Measurements from ENCODE around the gene ZCCHC14.

The ZCCHC14 gene

GRCh38 chr16:87432330-87432915, 60.4 kb downstream of the ZCCHC14 start:
- no peak for DNase-seq (ENCODE audit: low read depth in 2 of 2)

DNA sequence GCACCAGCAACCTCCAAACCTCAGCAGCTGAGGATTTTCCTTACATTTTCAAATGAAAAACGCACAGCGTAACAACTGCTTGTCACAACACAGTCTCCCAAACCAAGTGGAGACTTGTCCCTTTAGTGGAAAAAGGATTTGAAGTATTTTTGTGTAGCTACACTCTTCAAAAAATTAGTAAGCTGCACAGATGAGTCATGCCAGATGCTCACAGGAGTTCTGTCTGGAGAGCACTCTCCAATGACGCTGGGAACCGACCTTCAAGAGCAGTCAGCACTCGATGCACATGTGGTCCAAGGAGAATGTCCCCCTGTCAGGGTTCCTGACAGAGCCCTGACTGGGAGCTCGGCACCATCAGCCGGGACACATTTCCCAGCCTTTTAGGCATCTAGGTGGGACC, 60.9 kb downstream of the ZCCHC14 start:
- no peak for DNase-seq (ENCODE audit: low read depth in 2 of 2)

- DNase-seq (ENCODE audit: low read depth in 2 of 2), result no peak
Measured at GRCh38 chr16:87426423-87427215, 66.2 kb downstream of the ZCCHC14 start.

GRCh38 chr16:87425941-87426340, 66.9 kb downstream of the ZCCHC14 start:
- DNase-seq (ENCODE audit: low read depth in 2 of 2), result no peak

DNA sequence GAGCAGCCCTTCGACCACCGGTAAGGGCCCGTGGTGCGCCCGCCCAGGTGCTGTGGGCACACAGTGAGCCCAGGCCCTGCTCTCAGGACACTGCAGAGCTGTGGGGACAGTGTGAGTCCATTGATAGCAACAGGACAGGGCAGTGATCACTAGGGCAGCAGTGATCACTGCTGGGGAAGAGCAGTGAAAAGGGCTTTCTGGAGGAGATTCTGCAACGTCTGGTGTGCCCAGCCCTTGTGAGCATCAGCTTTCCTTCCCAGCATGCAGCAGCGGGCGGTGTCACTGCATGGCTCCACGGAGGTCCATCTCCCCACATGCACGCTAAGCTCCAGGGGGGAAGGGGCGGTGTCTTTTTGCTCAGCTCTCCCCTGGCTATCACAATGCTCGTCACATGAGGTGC, 68.6 kb downstream of the ZCCHC14 start:
- no peak for DNase-seq (ENCODE audit: low read depth in 2 of 2)

DNA sequence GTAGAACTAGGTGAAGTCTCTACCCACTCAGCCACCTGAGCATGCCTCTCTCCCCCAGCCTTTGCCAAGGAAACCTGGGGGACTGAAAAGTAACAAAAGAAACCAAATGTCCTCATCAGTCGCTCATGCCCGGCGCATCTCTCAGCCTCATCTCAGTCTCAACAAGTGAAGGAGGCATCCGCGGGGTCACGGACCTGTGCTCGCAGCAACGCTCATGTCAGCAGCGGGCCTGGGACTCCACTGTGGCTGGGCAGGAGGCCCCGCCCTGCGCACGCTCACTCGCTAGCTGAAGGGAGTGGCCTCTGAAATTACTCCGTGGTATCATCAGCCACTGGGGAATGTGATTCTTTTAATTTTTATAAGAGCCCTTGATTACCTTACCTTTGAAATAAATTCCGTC, 69.4 kb downstream of the ZCCHC14 start:
- DNase-seq (ENCODE audit: low read depth in 2 of 2), result no peak

DNA sequence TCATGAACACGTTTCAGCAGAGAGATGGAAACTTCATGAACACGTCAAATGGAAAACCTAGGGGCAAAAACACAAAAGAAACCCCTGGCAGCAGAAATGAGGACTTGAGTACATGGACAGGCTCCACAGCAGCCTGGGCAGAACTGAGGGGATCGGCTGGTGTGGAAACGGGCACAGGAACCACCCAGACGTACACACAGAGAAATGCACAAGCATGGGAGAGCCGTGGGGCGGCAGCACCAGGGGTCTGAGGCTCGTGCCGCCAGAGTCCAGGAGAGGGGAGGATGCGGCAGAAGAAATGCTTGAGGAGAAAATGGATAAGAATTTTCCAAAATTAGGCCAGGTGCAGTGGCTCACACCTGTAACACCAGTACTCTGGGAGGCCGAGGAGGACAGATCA, 70.7 kb downstream of the ZCCHC14 start:
- no peak for DNase-seq (ENCODE audit: low read depth in 2 of 2)

- DNase-seq (ENCODE audit: low read depth in 2 of 2), result no peak
Measured at GRCh38 chr16:87421003-87421912, 71.6 kb downstream of the ZCCHC14 start.

- no peak for DNase-seq (ENCODE audit: low read depth in 2 of 2)
Measured at GRCh38 chr16:87420026-87421002, 72.5 kb downstream of the ZCCHC14 start.

DNA sequence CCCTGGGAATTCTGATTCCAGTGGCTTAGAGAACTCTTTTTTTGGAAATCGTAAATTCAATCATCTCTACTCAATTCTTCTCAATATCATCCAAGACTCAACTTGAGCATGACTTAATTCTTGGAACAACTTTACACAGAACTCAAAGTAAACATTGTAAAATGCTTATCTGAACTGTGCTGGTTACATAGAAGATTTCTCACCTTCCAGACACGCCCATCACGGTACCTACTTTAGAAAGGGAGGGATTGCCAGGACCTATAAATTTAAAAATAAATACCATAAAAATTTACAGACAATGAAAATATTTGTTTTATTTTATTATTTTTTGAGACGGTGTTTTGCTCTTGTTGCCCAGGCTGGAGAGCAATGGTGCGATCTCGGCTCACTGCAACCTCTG, 74.2 kb downstream of the ZCCHC14 start:
- DNase-seq (ENCODE audit: low read depth in 2 of 2), result no peak

GRCh38 chr16:87418216-87418615, 74.6 kb downstream of the ZCCHC14 start:
- no peak for DNase-seq (ENCODE audit: low read depth in 2 of 2)

DNA sequence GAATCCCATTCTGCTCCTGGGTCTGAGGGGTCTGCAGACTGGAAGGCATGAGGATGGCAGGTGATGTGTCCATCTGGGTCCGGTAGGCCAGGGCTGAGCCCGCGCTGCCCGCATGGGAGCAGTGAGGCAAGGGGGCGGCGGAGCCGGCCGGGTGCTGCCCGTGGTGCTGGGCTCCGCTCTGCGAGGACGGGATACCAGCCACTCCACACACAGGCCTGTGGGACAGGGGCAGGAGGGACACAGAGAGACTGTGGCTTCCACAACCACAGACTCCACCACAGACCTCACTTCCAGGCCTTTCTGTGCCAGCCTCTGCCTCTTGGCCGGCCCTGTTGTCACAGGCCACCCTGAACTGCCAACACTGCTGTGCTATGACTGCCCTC, 75.3 kb downstream of the ZCCHC14 start:
- no peak for DNase-seq (ENCODE audit: low read depth in 2 of 2)

- no peak for DNase-seq (ENCODE audit: low read depth in 2 of 2)
Measured at GRCh38 chr16:87416826-87417527, 75.8 kb downstream of the ZCCHC14 start.

- no peak for DNase-seq (ENCODE audit: low read depth in 2 of 2)
Measured at GRCh38 chr16:87415441-87415840, 77.4 kb downstream of the ZCCHC14 start.

DNA sequence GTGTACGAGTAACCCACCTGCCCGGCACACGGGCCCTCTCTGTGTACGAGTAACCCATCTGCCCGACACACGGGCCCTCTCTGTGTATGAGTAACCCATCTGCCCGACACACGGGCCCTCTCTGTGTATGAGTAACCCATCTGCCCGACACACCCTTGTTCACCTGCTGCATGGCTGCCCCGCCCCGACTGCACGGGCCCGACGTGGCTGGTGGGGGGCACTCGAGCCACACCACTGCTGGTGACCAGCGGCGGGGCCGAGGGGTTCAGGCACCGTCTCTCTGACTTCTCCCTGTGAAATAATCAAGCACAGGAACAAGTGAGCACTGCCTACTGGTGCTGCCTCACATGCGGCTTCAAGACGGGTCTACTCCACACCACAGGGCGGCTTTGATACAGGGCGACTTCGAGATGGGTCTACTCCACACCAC, 78.6 kb downstream of the ZCCHC14 start:
- DNase-seq (ENCODE audit: low read depth in 2 of 2), result no peak

GRCh38 chr16:87412996-87413421, 79.8 kb downstream of the ZCCHC14 start:
- DNase-seq (ENCODE audit: low read depth in 2 of 2), result no peak

GRCh38 chr16:87412371-87412995, 80.3 kb downstream of the ZCCHC14 start:
- no peak for DNase-seq (ENCODE audit: low read depth in 2 of 2)

GRCh38 chr16:87411375-87412271, 81.2 kb downstream of the ZCCHC14 start:
- DNase-seq (ENCODE audit: low read depth in 2 of 2), result no peak

DNA sequence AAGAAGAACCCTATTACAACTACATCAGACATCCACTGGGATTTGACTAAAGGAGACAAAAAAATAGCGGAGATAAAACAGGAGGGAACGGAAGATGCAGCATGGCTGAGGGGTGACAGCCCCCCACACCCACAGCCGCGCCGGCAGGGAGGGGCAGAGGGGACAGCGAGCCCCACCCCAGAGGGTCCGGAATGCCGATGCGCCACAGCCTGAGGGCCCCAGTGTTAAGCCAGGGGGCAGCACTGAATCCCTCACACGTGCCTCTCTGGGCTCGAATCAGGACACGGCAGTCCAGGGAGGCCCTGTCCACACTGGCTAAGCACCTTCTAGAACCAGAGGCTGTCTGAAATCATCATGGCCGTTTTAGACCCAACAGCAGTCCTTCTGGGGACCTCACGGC, 81.9 kb downstream of the ZCCHC14 start:
- no peak for DNase-seq (ENCODE audit: low read depth in 2 of 2)

Data from stimulated activated CD4-positive, alpha-beta T cell treated with anti-CD3 and anti-CD28 coated beads, Interleukin-15, amount 100 ng/mL, for 48 hours (primary cell).